GM06990 (cell line): ENCODE results near the gene CFAP299.

Experiments
- DNase-seq: peaks from one replicate; pipeline ENCODE4 v3.0.0-alpha.2; 2011; ENCODE audit not compliant: insufficient read length; ENCODE audit errors: extremely low read depth
- H3K27me3 ChIP-seq: replicated peaks from 2 replicates; pipeline ENCODE4 v1.6.0; 2011; ENCODE audit warnings: low read length; ENCODE audit not compliant: control insufficient read depth, insufficient read depth
- H3K36me3 ChIP-seq: 2 replicates; pipeline ENCODE4 v1.5.1; 2011; ENCODE audit warnings: low read length; ENCODE audit not compliant: control insufficient read depth, insufficient read depth
- H3K4me3 ChIP-seq: replicated peaks from 2 replicates; pipeline ENCODE4 v1.5.1; 2011; ENCODE audit warnings: low read depth, mild to moderate bottlenecking, control low read depth, low read length
- CTCF ChIP-seq: IDR thresholded peaks from 2 replicates; pipeline ENCODE4 v1.5.1; 2011; ENCODE audit warnings: low read length, control low read depth, mild to moderate bottlenecking, inconsistent platforms; ENCODE audit not compliant: insufficient read depth, poor library complexity, severe bottlenecking

The CFAP299 gene

GRCh38 chr4:80903020-80903419 is 567.5 kb downstream of the CFAP299 start:
- TF ChIP-seq CTCF: no peak
- DNase-seq: no peak
- Histone ChIP-seq H3K4me3 (no peak overlapping the region), H3K36me3 (no peaks in the 10 kb centered on the region), H3K27me3 (no peaks in the 10 kb centered on the region)

GRCh38 chr4:80909938-80910337 is 574.4 kb downstream of the CFAP299 start:
- no peak for DNase-seq
- Histone ChIP-seq H3K36me3 (no peaks in the 10 kb centered on the region), H3K4me3 (no peak overlapping the region), H3K27me3 (no peaks in the 10 kb centered on the region)
- no peak for TF ChIP-seq CTCF

GRCh38 chr4:80911458-80911857 is 575.9 kb downstream of the CFAP299 start:
- no peak for DNase-seq
- Histone ChIP-seq H3K36me3 (no peaks in the 10 kb centered on the region), H3K27me3 (no peaks in the 10 kb centered on the region), H3K4me3 (no peak overlapping the region)
- no peak for TF ChIP-seq CTCF

- H3K36me3 ChIP-seq: no peaks in the 10 kb centered on the region
- no peak overlapping the region for H3K4me3 ChIP-seq
- no peak for TF ChIP-seq CTCF
- H3K27me3 ChIP-seq: no peaks in the 10 kb centered on the region
- no peak for DNase-seq
Observed at GRCh38 chr4:80912350-80912749, 576.8 kb downstream of the CFAP299 start.

- no peaks in the 10 kb centered on the region for H3K27me3 ChIP-seq
- H3K36me3 ChIP-seq: no peaks in the 10 kb centered on the region
- no peak overlapping the region for H3K4me3 ChIP-seq
- DNase-seq: no peak
- TF ChIP-seq CTCF: no peak
Observed at GRCh38 chr4:80913381-80913780, 577.9 kb downstream of the CFAP299 start.

GRCh38 chr4:80916770-80917169 is 581.2 kb downstream of the CFAP299 start:
- no peak overlapping the region for H3K4me3 ChIP-seq
- H3K36me3 ChIP-seq: no peaks in the 10 kb centered on the region
- TF ChIP-seq CTCF: no peak
- no peak for DNase-seq
- H3K27me3 ChIP-seq: no peaks in the 10 kb centered on the region
